C4-2B (cell line): Measurements from ENCODE around the gene EPS15.
"Not testable (repeated sequence)": the region's sequence is repeated elsewhere in the genome, so short reads cannot be mapped to it uniquely, and the experiment has no call there.

Experiments
- H3K27ac ChIP-seq: fragments of 450-650 bp; 2 replicates; pipeline ENCODE4 v1.5.1; 2017
- ZFX ChIP-seq: fragments of 450-650 bp; IDR thresholded peaks from 2 replicates; pipeline ENCODE4 v1.6.1; 2017
- TF ChIP-seq, protein P1 (sequence below): fragments of 450-650 bp; conservative IDR thresholded peaks from 2 replicates; pipeline ENCODE4 v1.5.1; 2017; ENCODE audit warnings: mild to moderate bottlenecking

The EPS15 gene

DNA sequence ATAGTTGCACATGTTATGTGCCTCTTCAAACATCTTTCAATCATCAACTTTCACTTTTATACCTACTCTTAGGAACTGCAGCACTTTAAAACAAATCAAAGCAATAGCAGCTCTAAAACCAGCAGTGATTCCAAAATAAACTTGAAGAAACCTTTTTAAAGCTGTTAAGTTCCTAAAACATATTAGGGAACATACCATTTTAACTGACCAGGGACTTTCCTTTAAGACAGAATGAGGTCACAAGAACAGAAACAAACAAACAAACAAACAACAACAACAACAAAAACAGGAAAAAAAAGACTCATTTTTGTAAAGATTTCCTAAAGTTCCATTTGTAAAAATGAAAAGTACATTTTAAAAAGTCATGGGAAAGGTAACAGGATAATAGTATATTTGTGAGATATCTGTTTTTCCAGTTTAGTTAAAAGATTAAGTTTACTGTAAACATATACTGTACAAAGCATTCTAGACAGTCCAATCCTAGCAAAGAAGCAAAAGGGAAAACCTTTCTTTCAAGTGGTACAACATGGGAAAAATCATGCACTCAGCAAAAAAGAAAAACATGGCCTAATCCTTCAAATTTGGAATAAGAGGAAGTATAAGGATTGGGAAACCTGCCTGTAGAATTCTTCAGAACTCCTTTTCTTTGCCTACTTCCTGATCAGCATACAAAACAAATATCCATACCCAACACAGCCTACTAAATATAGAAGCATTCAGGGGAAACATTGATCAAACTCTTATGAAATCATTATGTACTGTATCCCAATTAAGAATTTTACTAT lies 45.5 kb downstream of the EPS15 start:
- H3K27ac ChIP-seq: no peak overlapping the region
- TF ChIP-seq, protein P1, sequence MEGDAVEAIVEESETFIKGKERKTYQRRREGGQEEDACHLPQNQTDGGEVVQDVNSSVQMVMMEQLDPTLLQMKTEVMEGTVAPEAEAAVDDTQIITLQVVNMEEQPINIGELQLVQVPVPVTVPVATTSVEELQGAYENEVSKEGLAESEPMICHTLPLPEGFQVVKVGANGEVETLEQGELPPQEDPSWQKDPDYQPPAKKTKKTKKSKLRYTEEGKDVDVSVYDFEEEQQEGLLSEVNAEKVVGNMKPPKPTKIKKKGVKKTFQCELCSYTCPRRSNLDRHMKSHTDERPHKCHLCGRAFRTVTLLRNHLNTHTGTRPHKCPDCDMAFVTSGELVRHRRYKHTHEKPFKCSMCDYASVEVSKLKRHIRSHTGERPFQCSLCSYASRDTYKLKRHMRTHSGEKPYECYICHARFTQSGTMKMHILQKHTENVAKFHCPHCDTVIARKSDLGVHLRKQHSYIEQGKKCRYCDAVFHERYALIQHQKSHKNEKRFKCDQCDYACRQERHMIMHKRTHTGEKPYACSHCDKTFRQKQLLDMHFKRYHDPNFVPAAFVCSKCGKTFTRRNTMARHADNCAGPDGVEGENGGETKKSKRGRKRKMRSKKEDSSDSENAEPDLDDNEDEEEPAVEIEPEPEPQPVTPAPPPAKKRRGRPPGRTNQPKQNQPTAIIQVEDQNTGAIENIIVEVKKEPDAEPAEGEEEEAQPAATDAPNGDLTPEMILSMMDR: no peak
- TF ChIP-seq ZFX: no peak

DNA sequence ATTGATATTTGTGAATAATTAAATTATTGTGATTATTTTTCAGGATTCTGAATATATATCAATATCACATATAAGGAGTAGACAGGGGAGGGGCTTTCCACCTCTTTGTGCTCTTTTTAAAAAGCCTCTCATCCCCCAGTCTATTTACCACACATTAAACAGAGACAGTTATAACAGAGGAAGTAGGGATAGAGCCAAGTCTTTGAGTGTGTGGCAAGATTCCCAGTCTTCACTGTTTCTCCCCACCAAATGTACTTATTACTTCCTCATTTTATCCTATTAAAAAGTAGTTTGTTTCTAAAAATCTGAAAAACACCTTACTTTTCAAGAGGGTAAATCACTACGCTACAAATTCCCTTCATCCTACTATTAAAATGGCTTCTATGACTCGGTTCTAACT lies 46.7 kb downstream of the EPS15 start:
- no peak overlapping the region for H3K27ac ChIP-seq
- TF ChIP-seq ZFX: no peak
- TF ChIP-seq, protein P1: no peak

DNA sequence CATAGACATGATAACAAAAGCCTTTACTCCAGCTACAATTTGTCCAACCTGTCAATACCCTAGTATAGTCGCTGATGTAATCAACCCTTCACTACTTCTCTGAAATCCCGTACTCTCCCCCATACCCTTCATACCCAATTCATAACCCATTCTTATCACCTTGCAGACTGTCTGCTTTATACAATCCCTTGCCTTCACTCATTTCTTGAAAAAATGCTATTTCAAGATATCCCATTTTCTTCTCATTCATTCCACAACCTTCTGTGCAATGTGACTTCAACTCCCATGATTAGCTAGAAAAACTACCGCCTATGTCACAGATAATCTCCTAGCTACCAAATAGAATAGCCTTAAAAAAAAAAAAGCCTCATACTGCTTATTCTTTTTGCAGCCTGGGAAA lies 49.5 kb downstream of the EPS15 start:
- TF ChIP-seq, protein P1: no peak
- no peak for TF ChIP-seq ZFX
- no peak overlapping the region for H3K27ac ChIP-seq

DNA sequence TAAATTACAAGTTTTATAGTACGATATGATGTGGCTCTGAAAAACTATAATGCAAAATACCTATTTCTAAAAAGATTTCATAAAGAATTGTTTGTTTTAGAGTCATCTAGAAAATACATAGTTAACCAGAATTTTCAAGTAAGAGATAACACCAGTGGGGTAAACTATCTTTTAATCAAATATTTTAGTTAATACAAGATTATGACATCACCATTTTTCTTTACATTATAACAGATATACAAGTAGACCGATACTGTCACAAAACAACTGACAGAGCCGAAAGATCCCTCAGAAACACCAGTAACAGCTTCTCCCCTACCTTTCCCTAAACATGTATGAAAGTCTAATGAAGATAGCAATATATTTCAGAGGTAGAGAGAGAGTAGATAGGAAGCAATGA lies 54.2 kb downstream of the EPS15 start:
- TF ChIP-seq ZFX: no peak
- TF ChIP-seq, protein P1: no peak
- no peak overlapping the region for H3K27ac ChIP-seq

DNA sequence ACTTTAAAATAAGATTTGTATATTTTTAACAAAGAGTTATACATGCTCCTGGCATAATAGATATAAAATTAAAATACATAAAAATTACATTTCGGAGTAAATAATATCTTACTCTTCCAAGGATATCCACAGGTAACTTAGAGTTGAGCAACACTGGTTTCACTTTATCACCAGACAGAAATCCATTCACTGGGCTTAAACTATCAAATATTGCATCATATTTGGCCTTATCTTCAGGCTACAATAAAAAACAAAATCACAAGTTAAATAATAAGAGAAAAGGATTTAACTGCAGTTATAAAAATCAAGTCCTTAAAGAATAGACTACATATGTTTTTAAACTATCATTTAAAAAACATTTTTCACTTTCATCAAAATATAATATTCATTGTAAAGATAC lies 55.5 kb downstream of the EPS15 start:
- H3K27ac ChIP-seq: no peak overlapping the region
- no peak for TF ChIP-seq ZFX
- TF ChIP-seq, protein P1: no peak

DNA sequence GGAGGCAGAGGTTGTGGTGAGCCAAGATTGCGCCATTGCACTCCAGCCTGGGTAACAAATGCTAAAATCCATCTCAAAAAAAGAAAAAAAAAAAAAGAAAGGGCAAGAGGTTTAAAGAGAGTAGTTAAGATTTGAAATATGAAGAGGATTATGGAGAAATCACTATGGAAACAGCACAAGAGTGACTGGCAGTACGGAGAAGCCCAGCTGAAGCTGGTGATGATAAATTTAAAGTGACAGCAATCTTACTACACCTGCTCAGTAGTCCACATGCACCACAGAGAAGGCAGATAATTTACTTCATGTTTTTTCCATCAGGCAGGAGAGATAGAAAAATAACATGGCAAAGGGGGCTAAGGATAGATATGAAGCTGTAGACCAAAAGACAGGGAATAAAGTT lies 56.8 kb downstream of the EPS15 start:
- H3K27ac ChIP-seq: not testable (repeated sequence)

DNA sequence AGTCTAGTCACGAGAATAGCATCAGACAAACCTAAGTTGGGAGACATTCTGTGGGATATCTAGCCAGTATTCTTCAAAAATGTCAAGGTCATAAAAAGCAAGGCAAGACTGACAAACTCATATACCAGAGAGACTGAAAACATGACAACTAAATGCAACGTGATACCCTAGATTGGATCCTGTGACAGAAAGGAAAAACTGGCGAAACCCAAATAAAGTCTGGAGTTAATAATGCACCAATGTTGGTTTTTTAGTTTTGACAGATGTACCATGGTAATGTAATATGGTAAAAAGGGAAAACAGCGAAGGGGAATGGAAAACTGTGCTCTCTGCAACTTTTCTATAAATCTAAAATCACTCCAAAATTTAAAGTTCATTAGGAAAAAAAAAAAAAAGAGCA lies 64.5 kb downstream of the EPS15 start:
- no peak overlapping the region for H3K27ac ChIP-seq
- TF ChIP-seq, protein P1: no peak
- no peak for TF ChIP-seq ZFX

DNA sequence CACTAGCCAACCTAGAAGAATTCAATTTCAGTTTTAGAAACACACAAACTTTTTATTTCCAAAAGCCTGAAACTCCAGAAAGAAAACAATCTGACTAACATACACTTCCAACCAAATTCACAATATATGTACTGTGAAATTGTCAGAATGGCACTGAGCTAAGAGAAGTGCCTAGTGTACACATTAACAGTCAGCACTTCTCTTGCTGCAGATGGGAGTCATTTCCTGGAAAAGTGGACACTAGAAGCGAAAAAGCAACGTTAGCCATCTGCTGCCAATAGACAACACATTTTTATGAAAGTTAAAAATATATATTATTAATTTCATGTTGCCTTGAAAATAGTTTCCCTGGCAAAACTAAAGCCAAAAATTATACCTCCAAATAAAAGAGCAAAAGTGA lies 66.1 kb downstream of the EPS15 start:
- TF ChIP-seq, protein P1: no peak
- TF ChIP-seq ZFX: no peak
- no peak overlapping the region for H3K27ac ChIP-seq

DNA sequence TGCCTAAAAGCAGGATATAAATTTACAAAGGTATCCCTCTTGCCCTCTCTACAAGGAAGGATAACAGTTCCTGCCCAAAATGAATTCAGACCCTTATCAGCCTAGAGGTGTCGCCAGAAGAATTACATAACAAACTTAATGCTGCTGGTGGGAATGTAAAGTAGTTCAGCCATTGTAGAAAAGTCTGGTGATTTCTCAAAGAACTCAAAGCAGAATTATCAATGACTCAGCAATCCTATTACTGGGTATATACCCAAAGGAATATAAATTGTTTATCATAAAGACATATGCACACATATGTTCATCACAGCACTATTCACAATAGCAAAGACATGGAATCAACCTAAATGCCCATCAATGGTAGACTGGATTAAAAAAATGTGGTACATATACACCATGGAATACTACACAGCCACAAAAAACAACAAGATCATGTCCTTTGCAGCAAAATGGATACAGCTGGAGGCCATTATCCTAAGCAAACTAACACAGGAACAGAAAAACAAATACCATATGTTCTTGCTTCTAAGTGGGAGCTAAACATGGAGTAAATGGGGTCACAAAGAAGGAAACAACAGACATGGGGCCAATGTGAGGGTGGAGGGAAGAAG lies 70.1 kb downstream of the EPS15 start:
- not testable (repeated sequence) for H3K27ac ChIP-seq
